ENCODE measurements around the gene CMIP.

The CMIP gene

GRCh38 chr16:81413245-81413990 is 31.2 kb upstream of the CMIP start:
- DNase-seq (no peak), ATAC-seq (ENCODE audit: insufficient read depth, low read depth) (no peak)
- no peaks in the 10 kb centered on the region for H3K79me2 ChIP-seq (ENCODE audit: insufficient read depth, low read length)
- no peak overlapping the region for H3K4me2 ChIP-seq (ENCODE audit: insufficient read depth, low read length)
- no peak overlapping the region for H2AFZ ChIP-seq (ENCODE audit: low read depth, low read length)
- no peak overlapping the region for H3K27ac ChIP-seq (ENCODE audit: low read length)
- no peaks in the 10 kb centered on the region for H3K27me3 ChIP-seq (ENCODE audit: insufficient read depth, low read length, poor library complexity)
- peaks cover 5% of the 10 kb centered on the region; the same call in 1 of the 2 replicates for H3K4me1 ChIP-seq (ENCODE audit: insufficient read depth, low read length)
- no peaks in the 10 kb centered on the region for H3K9me3 ChIP-seq (ENCODE audit: insufficient read depth, low read length, severe bottlenecking)
- H3K36me3 ChIP-seq (ENCODE audit: insufficient read depth, low read length): no peaks in the 10 kb centered on the region
- no peaks in the 10 kb centered on the region for H4K20me1 ChIP-seq (ENCODE audit: insufficient read depth, low read length)
- H3K4me3 ChIP-seq (ENCODE audit: low read depth in 1 of 2, low read length in 2 of 2): no peak overlapping the region
- no peak for TF ChIP-seq EZH2 (IDR thresholded peaks at IDR 0.05; ENCODE audit: borderline replicate concordance, low read depth, low read length, severe bottlenecking)
- TF ChIP-seq, protein P1, sequence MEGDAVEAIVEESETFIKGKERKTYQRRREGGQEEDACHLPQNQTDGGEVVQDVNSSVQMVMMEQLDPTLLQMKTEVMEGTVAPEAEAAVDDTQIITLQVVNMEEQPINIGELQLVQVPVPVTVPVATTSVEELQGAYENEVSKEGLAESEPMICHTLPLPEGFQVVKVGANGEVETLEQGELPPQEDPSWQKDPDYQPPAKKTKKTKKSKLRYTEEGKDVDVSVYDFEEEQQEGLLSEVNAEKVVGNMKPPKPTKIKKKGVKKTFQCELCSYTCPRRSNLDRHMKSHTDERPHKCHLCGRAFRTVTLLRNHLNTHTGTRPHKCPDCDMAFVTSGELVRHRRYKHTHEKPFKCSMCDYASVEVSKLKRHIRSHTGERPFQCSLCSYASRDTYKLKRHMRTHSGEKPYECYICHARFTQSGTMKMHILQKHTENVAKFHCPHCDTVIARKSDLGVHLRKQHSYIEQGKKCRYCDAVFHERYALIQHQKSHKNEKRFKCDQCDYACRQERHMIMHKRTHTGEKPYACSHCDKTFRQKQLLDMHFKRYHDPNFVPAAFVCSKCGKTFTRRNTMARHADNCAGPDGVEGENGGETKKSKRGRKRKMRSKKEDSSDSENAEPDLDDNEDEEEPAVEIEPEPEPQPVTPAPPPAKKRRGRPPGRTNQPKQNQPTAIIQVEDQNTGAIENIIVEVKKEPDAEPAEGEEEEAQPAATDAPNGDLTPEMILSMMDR (IDR thresholded peaks at IDR 0.05; ENCODE audit: borderline replicate concordance, extremely low read depth, low read length, poor library complexity, severe bottlenecking): no peak
- H3K9ac ChIP-seq (ENCODE audit: low read depth, low read length): no peak overlapping the region

- Histone ChIP-seq H3K9me3 (ENCODE audit: insufficient read depth, low read length, severe bottlenecking) (no peaks in the 10 kb centered on the region), H3K36me3 (ENCODE audit: insufficient read depth, low read length) (no peaks in the 10 kb centered on the region), H3K4me1 (ENCODE audit: insufficient read depth, low read length) (peaks cover 3% of the 10 kb centered on the region; the same call in 1 of the 2 replicates), H3K79me2 (ENCODE audit: insufficient read depth, low read length) (no peaks in the 10 kb centered on the region), H4K20me1 (ENCODE audit: insufficient read depth, low read length) (no peaks in the 10 kb centered on the region), H3K9ac (ENCODE audit: low read depth, low read length) (no peak overlapping the region), H3K4me2 (ENCODE audit: insufficient read depth, low read length) (no peak overlapping the region), H3K27me3 (ENCODE audit: insufficient read depth, low read length, poor library complexity) (no peaks in the 10 kb centered on the region), H2AFZ (ENCODE audit: low read depth, low read length) (no peak overlapping the region), H3K27ac (ENCODE audit: low read length) (no peak overlapping the region), H3K4me3 (ENCODE audit: low read depth in 1 of 2, low read length in 2 of 2) (no peak overlapping the region)
- DNase-seq: no peak
- ATAC-seq (ENCODE audit: insufficient read depth, low read depth): no peak
- TF ChIP-seq, protein P1 (IDR thresholded peaks at IDR 0.05; ENCODE audit: borderline replicate concordance, extremely low read depth, low read length, poor library complexity, severe bottlenecking): no peak
Observed at GRCh38 chr16:81415751-81416150, 28.9 kb upstream of the CMIP start.

DNA sequence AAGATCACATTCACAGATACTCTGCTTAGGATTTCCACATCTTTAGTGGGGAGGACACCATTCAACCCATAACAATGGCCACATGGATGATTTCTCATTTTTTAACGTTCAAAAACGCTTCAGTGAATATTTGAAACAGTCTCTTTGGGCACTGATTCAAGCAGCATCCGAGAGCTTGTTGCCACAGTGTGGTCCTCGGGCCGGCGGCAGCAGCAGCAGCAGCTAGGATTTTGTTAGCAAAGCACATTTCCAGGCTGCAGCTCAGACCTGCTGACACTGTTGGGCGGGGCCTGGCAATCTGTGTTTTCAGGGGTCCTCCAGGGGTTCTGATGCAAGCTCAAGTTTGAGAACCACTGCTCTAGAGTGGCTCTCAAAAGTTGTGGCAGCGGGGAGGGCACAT is 27.9 kb upstream of the CMIP start:
- H3K9ac ChIP-seq (ENCODE audit: low read depth, low read length): no peak overlapping the region
- H4K20me1 ChIP-seq (ENCODE audit: insufficient read depth, low read length): no peaks in the 10 kb centered on the region
- no peaks in the 10 kb centered on the region for H3K36me3 ChIP-seq (ENCODE audit: insufficient read depth, low read length)
- no peaks in the 10 kb centered on the region for H3K79me2 ChIP-seq (ENCODE audit: insufficient read depth, low read length)
- H3K4me3 ChIP-seq (ENCODE audit: low read depth in 1 of 2, low read length in 2 of 2): no peak overlapping the region
- H3K9me3 ChIP-seq (ENCODE audit: insufficient read depth, low read length, severe bottlenecking): no peaks in the 10 kb centered on the region
- H3K27me3 ChIP-seq (ENCODE audit: insufficient read depth, low read length, poor library complexity): no peaks in the 10 kb centered on the region
- H2AFZ ChIP-seq (ENCODE audit: low read depth, low read length): no peak overlapping the region
- ATAC-seq (ENCODE audit: insufficient read depth, low read depth): no peak
- TF ChIP-seq, protein P1 (IDR thresholded peaks at IDR 0.05; ENCODE audit: borderline replicate concordance, extremely low read depth, low read length, poor library complexity, severe bottlenecking): no peak
- no peak for TF ChIP-seq EZH2 (IDR thresholded peaks at IDR 0.05; ENCODE audit: borderline replicate concordance, low read depth, low read length, severe bottlenecking)
- no peaks in the 10 kb centered on the region for H3K4me1 ChIP-seq (ENCODE audit: insufficient read depth, low read length)
- DNase-seq: no peak
- no peak overlapping the region for H3K27ac ChIP-seq (ENCODE audit: low read length)
- H3K4me2 ChIP-seq (ENCODE audit: insufficient read depth, low read length): no peak overlapping the region
